Hepatocyte (in vitro differentiated cells): ENCODE data around the gene CREBBP. TPM values are rescaled to one million over a fixed set of nuclear protein-coding genes. Genes with fewer than 3 reads are reported as not detected.

Experiments used
- DNase-seq: peaks from one replicate; pipeline ENCODE4 v3.0.0-alpha.2; 2016; ENCODE audit warnings: low spot score
- H2AFZ ChIP-seq: fragments of 200-600 bp; sonication (generic); 2 replicates; pipeline ENCODE4 v1.6.0; 2016; ENCODE audit warnings: antibody characterized with exemption, mild to moderate bottlenecking
- H3K27ac ChIP-seq: fragments of 200-600 bp; sonication (generic); 2 replicates; pipeline ENCODE4 v1.5.1; 2016; ENCODE audit warnings: mild to moderate bottlenecking
- H3K27me3 ChIP-seq: fragments of 200-600 bp; sonication (generic); 2 replicates; pipeline ENCODE4 v1.6.1; 2016
- H3K36me3 ChIP-seq: fragments of 200-600 bp; sonication (generic); replicated peaks from 2 replicates; pipeline ENCODE4 v1.5.1; 2016; ENCODE audit warnings: low read depth; ENCODE audit not compliant: insufficient read depth
- H3K4me1 ChIP-seq: fragments of 200-600 bp; sonication (generic); 2 replicates; pipeline ENCODE4 v1.5.1; 2016; ENCODE audit warnings: mild to moderate bottlenecking, moderate library complexity; ENCODE audit not compliant: insufficient read depth
- H3K4me2 ChIP-seq: fragments of 200-600 bp; sonication (generic); 2 replicates; pipeline ENCODE4 v1.6.0; 2016
- H3K4me3 ChIP-seq: fragments of 200-600 bp; sonication (generic); 2 replicates; pipeline ENCODE4 v1.5.1; 2016; ENCODE audit warnings: mild to moderate bottlenecking
- H3K79me2 ChIP-seq: fragments of 200-600 bp; sonication (generic); 2 replicates; pipeline ENCODE4 v1.6.0; 2017; ENCODE audit warnings: mild to moderate bottlenecking
- H3K9me2 ChIP-seq: fragments of 200-600 bp; sonication (generic); replicated peaks from 2 replicates; pipeline ENCODE4 v1.6.0; 2017; ENCODE audit warnings: mild to moderate bottlenecking; ENCODE audit not compliant: insufficient read depth
- H3K9me3 ChIP-seq: fragments of 200-600 bp; sonication (generic); 2 replicates; pipeline ENCODE4 v1.5.1; 2016; ENCODE audit warnings: low read depth, mild to moderate bottlenecking
- H4K20me1 ChIP-seq: fragments of 200-600 bp; sonication (generic); 2 replicates; pipeline ENCODE4 v1.6.0; 2016; ENCODE audit warnings: mild to moderate bottlenecking; ENCODE audit not compliant: insufficient read depth, poor library complexity, severe bottlenecking
- CTCF ChIP-seq: fragments of 200-600 bp; sonication (generic); IDR thresholded peaks from 2 replicates; pipeline ENCODE4 v1.5.1; 2016; ENCODE audit warnings: antibody characterized with exemption, mild to moderate bottlenecking; ENCODE audit not compliant: poor library complexity
- EZH2 ChIP-seq: fragments of 200-600 bp; sonication (generic); IDR thresholded peaks from 2 replicates; pipeline ENCODE4 v1.6.1; 2016; ENCODE audit warnings: antibody characterized with exemption, mild to moderate bottlenecking, borderline replicate concordance
- EZH2phosphoT487 ChIP-seq: fragments of 200-600 bp; sonication (generic); IDR thresholded peaks from one replicate; pipeline ENCODE4 v1.6.1; 2018; ENCODE audit warnings: antibody characterized with exemption, mild to moderate bottlenecking, low read depth, moderate library complexity; ENCODE audit not compliant: unreplicated experiment, severe bottlenecking
- WGBS: methylation state at CpG from one replicate; pipeline ENCODE4 v1.1.6; 2016; ENCODE audit warnings: low lambda C conversion rate; ENCODE audit errors: missing lambda C conversion rate; 5-methylcytosine and 5-hydroxymethylcytosine counted together
- polyA plus RNA-seq: library from polyadenylated mRNA; unstranded; fragments of >200 nt; fragmentation: Nextera tagmentation; extraction: Ambion mirVana; gene quantifications from 2 replicates; pipeline ENCODE4 v1.2.1, GENCODE V29; 2016
- total RNA-seq: library from RNA; depleted of rRNA; stranded (reverse); fragments of >200 nt; gene quantifications from 2 replicates; pipeline ENCODE4 v1.2.3, GENCODE V29; 2014

Gene CREBBP
- total and polyA plus RNA-seq, 2 experiments from 2014 or later, result 18.9 to 31.5 TPM

GRCh38 chr16:3713587-3714242, 166.8 kb downstream of the CREBBP start:
- Histone ChIP-seq H4K20me1 (no peaks in the 10 kb centered on the region), H3K79me2 (peaks cover 76% of the 10 kb centered on the region), H3K27me3 (no peaks in the 10 kb centered on the region), H3K4me2 (peak overlapping the region; percentile 46), H3K9me3 (no peaks in the 10 kb centered on the region), H3K36me3 (no peaks in the 10 kb centered on the region), H3K4me3 (no peak overlapping the region), H3K9me2 (no peaks in the 10 kb centered on the region), H3K27ac (peak overlapping the region; percentile 93), H3K4me1 (peaks cover 17% of the 10 kb centered on the region), H2AFZ (no peak overlapping the region)
- DNase-seq, result no peak
- TF ChIP-seq CTCF (no peak), EZH2phosphoT487 (no peak), EZH2 (no peak)
- WGBS, result 88% methylated on average over 15 of the region's 15 CpGs

- Histone ChIP-seq H4K20me1 (no peaks in the 10 kb centered on the region), H3K4me1 (peaks cover 12% of the 10 kb centered on the region), H3K4me2 (peak overlapping the region; percentile 46), H3K9me3 (no peaks in the 10 kb centered on the region), H3K27me3 (no peaks in the 10 kb centered on the region), H3K79me2 (peaks cover 83% of the 10 kb centered on the region), H2AFZ (no peak overlapping the region), H3K27ac (peak overlapping the region; percentile 93), H3K36me3 (no peaks in the 10 kb centered on the region), H3K9me2 (no peaks in the 10 kb centered on the region), H3K4me3 (no peak overlapping the region)
- DNase-seq, result no peak
- no peak for TF ChIP-seq CTCF
- no peak for TF ChIP-seq EZH2phosphoT487
- TF ChIP-seq EZH2, result no peak
- WGBS, result 72% methylated on average over 16 of the region's 16 CpGs
Observed at GRCh38 chr16:3712861-3713372, 167.6 kb downstream of the CREBBP start.

- H3K27ac ChIP-seq, result no peak overlapping the region
- peaks cover 65% of the 10 kb centered on the region for H3K79me2 ChIP-seq
- no peaks in the 10 kb centered on the region for H4K20me1 ChIP-seq
- no peak for DNase-seq
- no peaks in the 10 kb centered on the region for H3K36me3 ChIP-seq
- no peaks in the 10 kb centered on the region for H3K4me1 ChIP-seq
- TF ChIP-seq CTCF (no peak), EZH2 (no peak), EZH2phosphoT487 (no peak)
- H3K9me2 ChIP-seq, result no peaks in the 10 kb centered on the region
- H3K9me3 ChIP-seq, result no peaks in the 10 kb centered on the region
- no peak overlapping the region for H2AFZ ChIP-seq
- no peak overlapping the region for H3K4me2 ChIP-seq
- no peak overlapping the region for H3K4me3 ChIP-seq
- no peaks in the 10 kb centered on the region for H3K27me3 ChIP-seq
- 94% methylated on average over 10 of the region's 10 CpGs for WGBS
Observed at GRCh38 chr16:3706253-3707012, 174.1 kb downstream of the CREBBP start.
